Fibroblast of mammary gland (primary cell): ENCODE measurements around the gene KCNN4.
"Not testable (repeated sequence)": the region's sequence is repeated elsewhere in the genome, so short reads cannot be mapped to it uniquely, and the experiment has no call there.

Experiments
- DNase-seq: peaks from one replicate; pipeline ENCODE4 v3.0.0-alpha.2; 2010; ENCODE audit warnings: low read depth
- H3K4me3 ChIP-seq: 2 replicates; pipeline ENCODE4 v1.5.1; 2011; ENCODE audit warnings: low read depth, mild to moderate bottlenecking, low read length, moderate library complexity; ENCODE audit not compliant: control insufficient read depth
- CTCF ChIP-seq: conservative IDR thresholded peaks from 2 replicates; pipeline ENCODE4 v1.5.1; 2011; ENCODE audit warnings: low read depth, low read length, inconsistent platforms; ENCODE audit not compliant: control insufficient read depth, insufficient read depth

Gene KCNN4

GRCh38 chr19:43806848-43807247 is 26.1 kb upstream of the KCNN4 start:
- DNase-seq: no peak
- H3K4me3 ChIP-seq: no peak overlapping the region
- TF ChIP-seq CTCF: no peak

- not testable (repeated sequence) for H3K4me3 ChIP-seq, DNase-seq
These were observed 25.6 kb upstream of the KCNN4 start for GRCh38 chr19:43806401-43806800.

- no peak for TF ChIP-seq CTCF
- DNase-seq: no peak
- H3K4me3 ChIP-seq: no peak overlapping the region
These were observed 23.7 kb upstream of the KCNN4 start for GRCh38 chr19:43804432-43804831.

GRCh38 chr19:43802216-43802951 is 21.6 kb upstream of the KCNN4 start, which contains the start of gene LYPD5:
TSS of gene LYPD5 (minus strand) at chr19:43802447. CDS start at chr19:43802380, 67 bp downstream.
- DNase-seq: no peak
- H3K4me3 ChIP-seq: no peak within 1 kb of the TSS
- no peak for TF ChIP-seq CTCF

GRCh38 chr19:43799502-43800142 is 18.8 kb upstream of the KCNN4 start:
- no peak overlapping the region for H3K4me3 ChIP-seq
- no peak for DNase-seq
- no peak for TF ChIP-seq CTCF

GRCh38 chr19:43798546-43799409 is 18.0 kb upstream of the KCNN4 start:
- H3K4me3 ChIP-seq: peak overlapping the region; percentile 40
- no peak for TF ChIP-seq CTCF
- DNase-seq: no peak
